ENCODE data around the gene IGFN1. TPM values are rescaled to one million over a fixed set of nuclear protein-coding genes. Genes with fewer than 3 reads are reported as not detected.

The IGFN1 gene
- total RNA-seq, 3 donors from 2014 or later: 0.03 to 0.32 (median 0.10) TPM

DNA sequence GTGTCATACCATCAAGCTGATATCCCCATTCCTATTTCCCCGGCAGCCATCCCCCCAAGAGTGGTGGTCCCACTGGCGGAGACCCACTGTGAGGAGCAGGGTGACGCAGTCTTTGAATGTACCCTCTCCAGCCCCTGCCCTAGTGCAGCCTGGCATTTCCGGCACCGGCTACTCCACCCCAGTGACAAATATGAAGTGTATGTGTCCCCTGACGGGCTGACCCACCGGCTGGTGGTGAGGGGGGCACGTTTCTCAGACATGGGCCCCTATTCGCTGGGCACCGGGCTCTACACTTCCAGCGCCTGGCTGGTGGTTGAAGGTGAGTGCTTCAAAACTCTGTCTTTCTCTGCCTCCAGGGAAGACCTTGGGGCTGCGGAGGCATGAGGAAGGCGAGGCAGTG, 14.4 kb downstream of the IGFN1 start:
- no peak for ATAC-seq
- no peaks in the 10 kb centered on the region for H3K36me3 ChIP-seq (ENCODE audit: low read depth)
- no peaks in the 10 kb centered on the region for H3K4me1 ChIP-seq (ENCODE audit: low read depth)
- TF ChIP-seq CTCF (IDR thresholded peaks at IDR 0.05): no peak
- no peaks in the 10 kb centered on the region for H3K9me3 ChIP-seq
- no peak overlapping the region for H3K4me3 ChIP-seq
- no peak for DNase-seq
- intact Hi-C loops (cut with DNase I, micrococcal nuclease): no loop called here

- intact Hi-C loops (cut with DNase I, micrococcal nuclease): no loop called here
- DNase-seq: no peak
- H3K4me3 ChIP-seq: no peak overlapping the region
- no peaks in the 10 kb centered on the region for H3K4me1 ChIP-seq (ENCODE audit: low read depth)
- ATAC-seq: no peak
- H3K9me3 ChIP-seq: no peaks in the 10 kb centered on the region
- TF ChIP-seq CTCF (IDR thresholded peaks at IDR 0.05): no peak
- no peaks in the 10 kb centered on the region for H3K36me3 ChIP-seq (ENCODE audit: low read depth)
Measured at GRCh38 chr1:201206176-201206575, 15.6 kb downstream of the IGFN1 start.

DNA sequence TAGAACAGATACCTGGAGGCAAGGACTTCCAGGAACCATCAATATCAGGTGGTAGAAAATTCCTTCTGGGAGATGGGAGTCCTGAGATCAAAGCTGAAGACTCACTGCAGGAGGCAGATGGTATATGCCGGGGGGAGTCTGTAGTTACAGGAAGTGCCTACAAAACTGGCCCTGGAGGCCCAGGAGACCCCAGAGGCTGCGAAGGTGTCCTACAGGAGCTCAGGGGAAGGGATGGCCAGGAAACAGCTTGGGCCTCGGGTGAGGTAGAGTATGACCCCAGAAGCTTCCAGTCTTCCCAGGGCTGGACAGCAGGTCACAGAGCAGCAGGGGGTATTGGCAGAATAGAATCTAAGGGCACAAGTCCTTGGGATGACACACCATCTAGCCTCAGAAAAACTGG, 16.4 kb downstream of the IGFN1 start:
- ATAC-seq (no peak), DNase-seq (no peak)
- no peak for TF ChIP-seq CTCF (IDR thresholded peaks at IDR 0.05)
- Histone ChIP-seq H3K4me1 (ENCODE audit: low read depth) (no peaks in the 10 kb centered on the region), H3K4me3 (no peak overlapping the region), H3K36me3 (ENCODE audit: low read depth) (no peaks in the 10 kb centered on the region), H3K9me3 (no peaks in the 10 kb centered on the region)
- intact Hi-C loops (cut with DNase I, micrococcal nuclease): no loop called here

DNA sequence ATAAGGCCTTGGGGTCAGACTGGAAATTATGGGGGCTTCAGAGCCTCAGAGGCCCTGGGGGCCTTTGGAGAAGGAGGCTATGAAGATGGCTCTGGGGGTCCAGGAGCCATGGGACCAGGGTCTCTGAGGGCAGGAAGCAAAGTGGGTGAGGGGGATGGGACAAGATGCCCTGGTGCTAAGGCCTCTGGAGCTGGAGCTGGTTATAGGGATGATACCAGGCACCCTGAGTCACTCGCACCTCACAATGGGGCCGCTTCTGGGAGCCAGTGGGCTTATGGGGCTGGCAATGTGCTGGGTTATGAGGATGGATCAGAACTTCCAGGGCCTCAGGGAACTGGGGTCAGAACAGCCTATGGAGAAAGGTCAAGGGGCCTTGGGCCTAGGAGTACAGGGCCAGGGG, 17.6 kb downstream of the IGFN1 start:
- no peak for ATAC-seq
- no peak overlapping the region for H3K4me3 ChIP-seq
- intact Hi-C loops (cut with DNase I, micrococcal nuclease): no loop called here
- no peak for TF ChIP-seq CTCF (IDR thresholded peaks at IDR 0.05)
- H3K36me3 ChIP-seq (ENCODE audit: low read depth): no peaks in the 10 kb centered on the region
- no peaks in the 10 kb centered on the region for H3K9me3 ChIP-seq
- H3K4me1 ChIP-seq (ENCODE audit: low read depth): no peaks in the 10 kb centered on the region
- DNase-seq: no peak

- DNase-seq (no peak), ATAC-seq (no peak)
- Histone ChIP-seq H3K4me3 (no peak overlapping the region), H3K9me3 (no peaks in the 10 kb centered on the region), H3K36me3 (ENCODE audit: low read depth) (no peaks in the 10 kb centered on the region), H3K4me1 (ENCODE audit: low read depth) (no peaks in the 10 kb centered on the region)
- no peak for TF ChIP-seq CTCF (IDR thresholded peaks at IDR 0.05)
- intact Hi-C loops (cut with DNase I, micrococcal nuclease): no loop called here
Measured at GRCh38 chr1:201212056-201212455, 21.4 kb downstream of the IGFN1 start.

GRCh38 chr1:201212461-201213055, 21.9 kb downstream of the IGFN1 start:
- intact Hi-C loops (cut with DNase I, micrococcal nuclease): no loop called here
- H3K4me1 ChIP-seq (ENCODE audit: low read depth): no peaks in the 10 kb centered on the region
- ATAC-seq (no peak), DNase-seq (no peak)
- TF ChIP-seq CTCF (IDR thresholded peaks at IDR 0.05): no peak
- H3K36me3 ChIP-seq (ENCODE audit: low read depth): no peaks in the 10 kb centered on the region
- H3K9me3 ChIP-seq: no peaks in the 10 kb centered on the region
- H3K4me3 ChIP-seq: no peak overlapping the region

Data from mucosa of descending colon (tissue), 3 donors.